HG03469 (cell line): ENCODE results near the gene FTCD.
"Not testable (repeated sequence)": the region's sequence is repeated elsewhere in the genome, so short reads cannot be mapped to it uniquely, and the experiment has no call there.

Source experiments
- ATAC-seq: cut with Tn5 transposase; IDR thresholded peaks from one replicate; pipeline ENCODE4 v1.9.1; 2021; ENCODE audit warnings: mild to moderate bottlenecking, moderate library complexity, moderate number of reproducible peaks; ENCODE audit not compliant: unreplicated experiment

The FTCD gene

DNA sequence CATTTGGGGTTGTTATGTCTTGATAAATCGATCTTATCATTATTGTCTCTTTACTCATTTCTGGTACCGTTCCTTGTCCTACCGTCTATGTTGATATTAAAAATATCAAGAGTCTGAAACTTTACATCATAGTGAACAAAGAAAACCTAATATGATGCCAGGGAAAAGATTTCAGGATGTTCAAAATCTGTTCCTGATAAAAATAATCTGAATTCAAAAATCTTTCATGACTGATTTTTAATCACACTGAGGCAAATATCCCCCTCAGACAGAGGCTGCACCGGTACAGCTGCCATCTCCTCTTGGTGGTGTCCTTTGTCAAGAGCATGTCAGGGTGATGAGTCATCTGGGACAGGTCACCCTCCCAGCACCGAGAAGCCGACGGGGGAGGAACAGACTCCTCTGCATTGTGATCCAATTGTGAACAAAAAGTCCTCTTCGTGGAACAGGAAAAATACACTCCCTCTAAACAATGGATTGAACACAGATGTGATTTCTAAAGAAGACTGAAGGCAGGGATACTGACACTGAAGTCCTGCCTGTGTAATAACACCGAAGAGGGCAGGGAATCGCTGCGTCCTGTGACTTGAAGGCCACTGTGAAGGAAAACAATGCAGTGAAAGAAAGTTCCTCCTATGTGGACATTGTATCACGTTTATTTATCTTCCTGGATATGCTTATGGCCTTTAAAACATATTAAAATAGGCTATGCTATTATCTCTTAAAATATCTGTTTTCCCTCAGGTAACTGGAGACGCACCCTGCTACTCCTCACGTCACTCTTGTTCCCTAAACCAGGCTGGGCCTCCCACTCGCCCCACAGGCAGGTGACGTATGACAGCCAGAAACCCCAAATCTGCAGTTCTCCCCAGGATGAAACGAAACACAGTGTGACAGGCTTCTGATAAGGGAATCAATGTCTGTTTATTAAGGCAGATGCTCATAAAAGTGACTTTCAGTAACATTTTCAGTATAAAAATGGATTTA is 33.1 kb upstream of the FTCD start:
- no peak for ATAC-seq

DNA sequence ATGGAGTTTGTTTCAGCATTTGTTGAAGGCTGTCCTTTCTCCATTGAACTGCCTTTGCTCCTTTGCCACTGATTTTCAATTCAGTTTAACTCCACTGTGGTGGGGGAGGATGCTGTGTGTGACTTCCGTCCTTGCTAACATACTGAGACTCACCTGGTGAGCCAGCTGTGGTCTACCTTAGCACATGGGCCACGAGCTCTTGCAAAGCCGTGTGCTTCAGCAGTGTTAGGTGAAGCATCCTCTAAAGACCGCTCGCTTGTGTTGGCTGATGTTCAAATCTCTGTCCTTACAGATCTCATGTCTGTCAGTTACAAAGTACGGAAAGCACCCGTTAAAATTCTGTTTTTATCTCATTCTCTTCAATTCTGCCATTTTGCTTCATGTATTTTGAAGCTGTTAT is 32.4 kb upstream of the FTCD start:
- no peak for ATAC-seq

DNA sequence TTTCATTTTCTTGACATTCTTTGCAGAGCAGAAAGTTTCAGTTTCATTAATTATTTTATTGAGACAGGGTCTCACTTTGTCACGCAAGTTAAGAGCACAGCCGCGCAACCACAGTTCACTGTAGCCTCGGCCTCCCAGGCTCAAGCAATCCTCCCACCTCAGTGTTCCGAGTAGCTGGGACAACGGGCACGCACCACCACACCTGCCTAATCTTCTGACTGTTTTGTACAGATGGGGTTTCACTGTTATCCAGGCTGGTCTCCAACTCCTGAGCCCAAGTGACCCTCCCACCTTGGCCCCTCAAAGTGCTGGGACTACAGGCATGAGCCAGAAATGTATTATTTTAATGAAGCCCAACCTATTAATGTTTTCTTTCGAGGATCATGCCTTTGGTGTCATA is 31.9 kb upstream of the FTCD start:
- ATAC-seq, result no peak

DNA sequence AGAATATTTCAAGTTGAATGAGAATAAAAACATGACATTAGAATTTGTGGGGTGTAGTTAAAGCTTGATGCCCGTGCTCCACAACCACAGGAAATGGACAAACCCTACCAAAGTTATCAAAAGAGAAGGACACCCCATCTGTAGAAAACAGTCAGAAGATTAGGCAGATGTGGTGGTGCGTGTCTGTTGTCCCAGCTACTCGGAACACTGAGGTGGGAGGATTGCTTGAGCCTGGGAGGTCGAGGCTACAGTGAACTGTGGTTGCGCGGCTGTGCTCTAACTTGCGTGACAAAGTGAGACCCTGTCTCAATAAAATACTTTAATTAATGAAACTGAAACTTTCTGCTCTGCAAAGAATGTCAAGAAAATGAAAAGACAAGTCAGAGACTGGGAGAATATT is 30.3 kb upstream of the FTCD start:
- ATAC-seq, result no peak

DNA sequence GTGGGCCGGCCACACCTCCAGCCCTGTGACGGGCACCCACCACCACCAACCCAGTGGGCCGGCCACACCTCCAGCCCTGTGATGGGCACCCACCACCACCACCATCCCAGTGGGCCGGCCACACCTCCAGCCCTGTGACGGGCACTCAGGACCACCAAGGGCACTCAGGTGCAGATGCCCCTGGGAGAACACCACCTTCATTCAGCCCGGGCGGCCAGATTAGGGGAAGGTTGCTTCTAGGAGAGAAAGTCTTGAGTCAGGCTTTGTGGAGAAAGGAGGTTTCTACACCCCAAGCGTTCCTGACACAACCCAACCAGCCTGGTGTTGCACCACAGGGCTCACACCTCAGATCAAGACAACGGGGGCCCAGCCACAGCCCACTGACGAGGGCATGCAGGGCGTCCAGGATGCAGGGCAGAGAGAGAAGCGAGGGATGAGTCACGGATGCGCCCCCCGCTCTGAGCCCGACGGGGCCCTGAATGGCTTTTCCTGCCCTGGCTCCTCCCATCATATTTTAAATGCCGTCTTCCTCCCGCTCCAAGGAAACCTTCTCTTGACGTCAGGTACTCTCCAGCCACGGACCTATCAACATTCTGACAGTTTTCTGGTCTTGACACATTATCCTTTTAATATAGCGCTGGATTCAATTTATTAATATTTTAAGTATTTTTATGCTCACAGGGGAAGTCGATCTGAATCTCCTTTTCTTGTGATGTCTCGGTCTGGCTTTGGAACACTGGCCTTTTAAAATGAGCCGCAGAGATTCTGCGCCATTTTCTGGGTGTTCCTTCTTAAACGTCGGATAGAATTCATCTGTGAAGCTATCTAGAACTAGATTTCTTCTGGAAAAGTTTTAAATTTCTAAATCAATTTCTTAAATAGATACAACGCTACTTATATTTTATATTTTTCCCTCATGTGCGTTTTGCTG is 29.5 kb upstream of the FTCD start:
- no peak for ATAC-seq

DNA sequence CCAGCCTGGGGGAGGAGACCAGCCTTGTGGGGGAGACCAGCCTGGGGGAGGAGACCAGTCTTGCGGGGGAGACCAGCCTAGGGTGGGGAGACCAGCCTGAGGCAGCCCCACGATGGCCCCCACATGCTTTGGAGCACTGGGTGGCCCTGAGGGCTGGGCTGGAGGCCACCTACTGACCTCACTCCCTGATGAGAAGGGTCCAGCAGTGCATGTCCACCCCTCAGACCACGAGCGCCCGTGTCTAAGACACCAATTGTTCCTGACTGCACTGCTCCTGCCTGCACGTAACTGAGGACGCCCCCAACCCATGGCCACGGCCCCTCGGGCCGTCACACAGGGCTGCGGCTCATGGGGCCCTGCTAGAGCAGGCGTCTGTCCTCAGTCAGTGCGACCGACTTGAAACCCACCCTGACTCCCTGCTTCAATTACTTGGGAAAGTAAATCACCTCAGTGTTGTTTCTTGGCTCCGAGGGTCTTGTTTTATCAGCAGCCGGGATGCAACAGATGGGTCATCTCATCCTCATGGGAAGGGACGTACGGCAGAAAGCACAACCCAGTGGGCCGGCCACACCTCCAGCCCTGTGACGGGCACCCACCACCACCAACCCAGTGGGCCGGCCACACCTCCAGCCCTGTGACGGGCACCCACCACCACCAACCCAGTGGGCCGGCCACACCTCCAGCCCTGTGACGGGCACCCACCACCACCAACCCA is 28.7 kb upstream of the FTCD start, which contains the start of gene SPATC1L:
Gene SPATC1L (minus strand): TSS at position 550 of the 715 bp plus-strand sequence. CDS start 1,643 bp downstream, outside the sequence.
- ATAC-seq, result no peak

DNA sequence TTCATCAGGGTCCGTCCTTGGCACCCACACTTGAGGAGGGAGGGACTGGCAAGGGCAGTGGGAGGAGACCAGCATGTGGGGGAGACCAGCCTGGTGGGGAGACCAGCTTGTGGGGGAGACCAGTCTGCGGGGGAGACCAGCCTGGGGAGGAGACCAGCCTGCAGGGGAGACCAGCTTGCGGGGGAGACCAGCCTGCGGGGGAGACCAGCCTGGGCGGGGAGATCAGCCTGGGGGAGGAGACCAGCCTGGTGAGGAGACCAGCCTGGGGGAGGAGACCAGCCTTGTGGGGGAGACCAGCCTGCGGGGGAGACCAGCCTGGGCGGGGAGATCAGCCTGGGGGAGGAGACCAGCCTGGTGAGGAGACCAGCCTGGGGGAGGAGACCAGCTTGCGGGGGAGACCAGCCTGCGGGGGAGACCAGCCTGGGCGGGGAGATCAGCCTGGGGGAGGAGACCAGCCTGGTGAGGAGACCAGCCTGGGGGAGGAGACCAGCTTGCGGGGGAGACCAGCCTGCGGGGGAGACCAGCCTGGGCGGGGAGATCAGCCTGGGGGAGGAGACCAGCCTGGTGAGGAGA is 28.0 kb upstream of the FTCD start:
- ATAC-seq, result not testable (repeated sequence)

DNA sequence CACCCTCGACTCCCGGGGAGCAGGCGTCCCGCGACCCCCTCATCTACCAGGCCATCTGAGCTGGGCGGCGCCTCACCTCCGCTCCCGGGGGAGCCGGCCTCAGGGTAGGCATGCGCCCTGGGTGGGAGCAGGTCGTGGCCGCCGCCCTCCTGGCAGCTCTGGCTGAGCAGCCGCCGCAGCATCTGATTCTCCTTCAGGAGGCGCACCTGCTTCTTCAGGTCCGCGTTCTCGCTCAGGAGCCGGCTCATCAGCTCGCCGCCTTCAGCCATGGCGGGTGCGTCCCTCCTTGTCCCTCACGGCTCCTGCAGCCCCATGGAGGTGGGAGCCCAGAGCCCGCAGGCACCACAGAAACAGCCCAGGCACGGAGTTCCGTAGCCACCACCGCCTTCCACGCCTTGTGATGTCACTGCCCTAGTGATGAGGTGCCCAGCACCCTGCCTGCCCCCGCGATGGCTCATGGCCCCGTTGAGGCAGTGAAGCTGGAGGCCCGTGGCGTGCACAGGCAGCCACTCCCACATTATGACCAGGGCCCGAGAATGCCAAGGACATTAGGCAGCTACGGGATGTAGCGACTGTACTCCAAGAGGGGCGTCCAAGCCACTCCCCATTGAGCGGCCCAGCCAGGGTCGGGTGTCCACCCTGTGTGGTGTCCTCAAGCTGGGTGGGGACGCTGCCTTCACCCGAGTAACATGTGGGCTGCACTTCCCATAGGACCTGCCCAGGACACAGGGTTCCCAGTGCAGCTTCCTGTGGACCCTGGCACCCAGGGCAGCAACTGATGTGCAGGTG is 27.4 kb upstream of the FTCD start:
- ATAC-seq, result no peak

DNA sequence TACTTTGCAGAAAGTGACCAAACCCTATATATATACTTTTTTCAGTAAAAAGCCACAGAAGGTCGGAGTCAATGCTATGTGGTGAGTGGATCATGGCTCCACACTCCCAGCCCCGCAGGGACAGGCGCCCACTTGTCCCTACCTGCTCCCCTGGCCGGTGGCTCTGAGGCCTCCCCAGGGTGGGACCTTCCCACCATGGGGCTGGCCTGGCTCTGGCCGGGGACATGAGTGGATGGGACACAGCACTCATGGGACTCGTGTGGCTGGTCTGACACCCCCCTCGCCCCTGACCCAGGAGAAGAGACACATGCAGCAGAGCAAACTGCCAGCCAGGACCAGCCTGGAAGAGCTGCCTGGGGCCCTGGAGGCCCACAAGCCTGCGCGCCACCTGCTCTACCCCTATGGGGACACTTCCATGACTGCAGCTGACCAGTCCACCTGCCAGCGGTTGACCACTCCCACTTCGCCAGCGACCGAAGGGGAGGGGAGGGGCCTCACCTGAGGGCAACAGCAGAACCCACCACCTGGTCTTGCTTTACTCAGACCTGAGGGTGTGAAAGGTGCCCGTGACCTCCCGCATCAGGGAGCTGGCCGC is 26.7 kb upstream of the FTCD start:
- no peak for ATAC-seq

DNA sequence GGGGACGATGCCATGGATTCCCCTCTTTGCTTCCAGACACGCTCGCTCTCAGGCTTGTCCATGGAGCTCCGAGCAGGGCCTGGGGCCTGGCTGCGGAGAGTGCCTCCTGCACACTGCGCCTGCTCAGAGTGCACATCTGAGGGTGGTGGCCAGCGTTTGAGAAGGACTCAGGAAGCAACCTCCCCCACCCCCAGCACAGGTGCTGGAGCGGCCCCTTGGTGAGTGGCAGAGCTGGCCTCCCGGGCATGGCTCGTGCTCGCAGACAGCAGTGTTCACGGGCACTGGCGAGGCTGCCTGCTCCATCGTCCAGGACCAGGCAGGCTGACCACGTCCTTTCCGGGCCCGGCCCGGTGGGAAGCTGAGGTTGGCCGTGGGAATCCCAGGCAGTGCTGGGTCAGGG is 26.1 kb upstream of the FTCD start:
- ATAC-seq, result no peak

DNA sequence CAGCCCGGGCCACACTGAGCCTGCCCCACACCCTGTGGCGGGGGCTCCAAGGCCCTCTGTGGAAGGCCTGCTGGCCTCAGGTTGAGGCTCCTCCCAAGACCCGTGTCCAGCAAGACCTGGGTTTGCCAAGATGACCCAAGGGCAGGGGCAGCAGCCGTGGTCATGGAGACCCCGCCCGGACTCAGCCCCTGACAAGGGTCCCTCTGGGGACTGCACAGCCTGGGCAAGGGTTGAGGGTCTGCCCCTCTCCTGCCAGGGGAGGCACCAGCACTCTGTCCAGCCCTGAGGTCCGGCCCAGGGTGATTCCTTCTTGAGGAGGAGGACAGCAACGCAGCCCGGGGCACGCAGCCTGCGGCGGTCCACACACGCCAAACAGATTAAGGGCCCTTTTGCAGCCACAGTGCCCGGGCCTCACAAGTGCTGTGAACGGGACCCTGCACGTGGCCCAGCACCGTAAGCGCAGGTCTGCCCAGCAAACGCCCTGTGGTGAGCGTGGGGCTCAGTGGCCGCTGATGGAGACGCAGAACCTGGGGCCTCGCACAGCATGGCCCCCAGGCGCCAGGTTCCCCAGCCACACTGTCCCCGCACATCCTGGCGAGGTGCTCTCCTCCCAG is 25.5 kb upstream of the FTCD start:
- ATAC-seq, result no peak

DNA sequence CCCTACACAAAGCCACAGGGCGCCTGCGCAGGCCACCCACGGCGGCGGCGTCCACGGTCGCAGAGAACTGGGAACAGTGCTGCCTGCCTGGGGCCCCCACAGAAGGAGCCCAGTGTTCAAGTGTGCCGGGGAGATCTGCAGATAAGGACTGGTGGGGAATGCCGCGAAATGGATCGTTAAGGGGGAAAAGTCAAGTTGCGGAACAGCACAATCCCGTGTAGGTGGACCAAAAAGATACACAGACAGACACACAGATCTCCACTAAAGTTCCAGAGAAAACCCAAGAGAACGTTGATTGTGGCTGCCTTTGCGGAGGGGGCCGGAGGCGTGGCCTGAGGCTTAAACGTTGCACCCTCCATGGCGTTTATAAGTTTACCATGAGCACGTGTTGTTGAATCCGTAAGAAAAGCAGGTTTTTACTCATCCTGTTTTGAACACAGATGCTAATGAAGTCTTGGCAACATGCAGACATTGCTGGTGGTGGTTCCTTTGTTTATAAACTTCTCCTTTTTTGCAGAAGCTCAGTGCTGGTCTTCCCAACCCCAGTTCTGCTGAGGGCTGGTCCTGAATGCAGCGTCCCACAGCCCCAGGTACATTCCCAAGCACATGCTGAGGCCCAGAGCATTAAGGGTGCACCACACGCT is 24.8 kb upstream of the FTCD start:
- ATAC-seq, result no peak

DNA sequence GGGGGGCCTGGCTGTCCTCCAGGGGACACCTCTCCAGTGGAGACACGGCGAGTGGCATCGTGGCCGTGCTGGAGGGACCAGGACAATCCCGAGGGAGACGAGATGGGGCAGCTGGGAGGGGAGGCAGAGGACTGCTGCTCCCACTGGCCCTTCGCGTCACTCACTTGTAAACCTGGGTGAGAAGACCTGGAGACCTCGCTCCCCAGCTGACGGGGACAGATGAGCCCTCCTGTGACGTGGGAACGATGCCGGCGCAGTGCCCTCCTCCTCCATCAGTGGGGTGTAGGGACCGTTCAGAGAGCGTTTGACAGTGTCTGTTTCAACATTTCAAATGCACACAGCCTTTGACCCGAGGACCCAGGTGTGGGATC is 24.3 kb upstream of the FTCD start:
- no peak for ATAC-seq

DNA sequence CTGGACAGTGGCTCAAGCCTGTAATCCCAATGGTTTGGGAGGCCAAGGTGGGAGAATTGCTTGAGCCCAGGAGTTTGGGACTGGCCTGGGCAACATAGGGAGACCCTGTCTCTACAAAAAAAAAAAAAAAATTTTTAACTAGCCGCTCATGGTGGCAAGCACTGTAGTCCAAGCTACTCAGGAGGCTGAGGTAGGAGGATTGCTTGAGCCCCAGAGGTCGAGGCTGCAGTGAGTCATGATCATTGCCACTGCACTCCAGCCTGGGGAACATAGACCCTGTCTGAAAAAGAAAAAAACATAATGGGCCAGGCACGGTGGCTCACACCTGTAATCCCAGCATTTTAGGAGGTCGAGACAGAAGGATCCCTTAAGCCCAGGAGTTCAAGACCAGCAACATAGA is 23.6 kb upstream of the FTCD start:
- no peak for ATAC-seq

DNA sequence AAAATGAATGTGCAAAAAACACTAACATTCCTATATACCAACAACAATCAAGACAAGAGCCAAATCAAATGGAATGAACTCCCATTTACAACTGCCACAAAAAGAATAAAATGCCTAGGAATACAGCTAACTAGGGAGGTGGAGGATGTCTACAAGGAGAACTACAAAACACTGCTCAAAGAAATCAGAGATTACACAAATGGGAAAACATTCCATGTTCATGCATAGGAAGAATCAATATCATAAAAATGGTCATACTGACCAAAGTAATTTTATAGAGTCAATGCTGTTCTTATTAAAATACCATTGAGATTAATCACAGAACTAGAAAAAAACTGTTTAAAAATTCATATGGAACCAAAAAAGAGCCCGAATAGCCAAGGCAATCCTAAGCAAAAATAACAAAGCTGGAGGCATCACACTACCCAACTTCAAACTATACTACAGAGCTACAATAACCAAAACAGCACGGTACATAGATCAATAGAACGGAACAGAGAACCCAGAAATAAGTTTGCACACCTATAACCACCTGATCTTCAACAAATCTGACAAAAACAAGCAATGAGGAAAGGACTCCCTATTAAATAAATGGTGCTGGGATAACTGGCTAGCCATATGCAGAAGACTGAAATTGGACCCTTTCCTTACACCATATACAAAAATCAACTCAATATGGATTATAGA is 21.2 kb upstream of the FTCD start:
- not testable (repeated sequence) for ATAC-seq

DNA sequence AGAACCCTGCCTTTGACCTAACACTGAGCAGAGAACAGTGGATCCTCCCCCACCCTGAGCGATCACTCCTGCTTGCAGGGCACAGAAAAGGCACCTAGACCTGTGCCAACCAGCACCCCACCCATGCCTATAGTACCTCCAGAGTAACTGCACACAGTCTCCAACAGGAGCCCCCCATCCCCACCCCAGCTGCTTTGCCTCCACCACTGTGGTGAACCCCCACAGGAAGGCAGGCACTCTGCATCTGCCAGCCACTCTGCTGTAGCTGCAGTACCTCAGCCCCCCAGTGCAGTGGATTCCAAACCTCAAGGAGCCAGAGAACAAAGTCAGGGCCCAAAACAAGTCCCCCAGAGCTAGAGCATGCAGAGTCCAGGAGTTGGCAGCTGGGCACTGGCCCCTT is 18.2 kb upstream of the FTCD start:
- ATAC-seq, result no peak

DNA sequence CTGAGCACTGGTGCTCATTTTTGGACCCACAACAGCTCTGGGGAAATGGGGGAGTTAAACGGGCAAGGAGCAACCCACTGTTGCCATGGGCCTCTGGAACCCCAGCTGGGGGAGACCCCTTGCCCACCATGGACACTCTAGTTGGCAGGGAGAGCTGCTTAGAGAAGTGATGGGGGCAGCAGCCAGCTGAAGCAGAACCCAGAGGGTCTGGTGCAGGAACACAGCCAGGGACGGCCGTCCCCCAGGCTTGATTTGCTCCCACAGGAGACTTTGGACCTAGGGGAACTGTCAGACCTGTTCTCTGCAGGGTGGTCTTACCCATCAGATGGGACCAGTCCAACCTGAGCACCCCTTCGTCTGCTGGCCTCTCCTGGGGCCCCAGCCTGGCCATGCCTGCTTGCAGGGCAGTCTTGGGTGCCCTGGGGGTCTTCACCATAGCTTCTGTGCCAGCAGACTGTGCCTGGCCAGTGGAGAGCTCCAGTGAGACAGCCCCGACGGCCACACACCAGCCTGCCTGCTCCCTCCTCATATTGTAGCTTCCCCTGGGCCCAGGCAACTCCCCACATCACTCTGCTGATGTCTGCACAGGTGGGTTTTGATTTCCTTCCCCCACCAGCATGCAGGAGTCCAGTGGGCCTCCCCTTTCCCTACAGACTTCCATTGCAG is 17.6 kb upstream of the FTCD start:
- no peak for ATAC-seq
